ENCODE measurements around the gene MUC4.

- TF ChIP-seq PATZ1 (CRISPR knock-in tag; IDR thresholded peaks at IDR 0.05; ENCODE audit: borderline replicate concordance) (no peak), ZFP3 (CRISPR knock-in tag; IDR thresholded peaks at IDR 0.05) (no peak), ISL1 (CRISPR knock-in tag; IDR thresholded peaks at IDR 0.05) (no peak), RARB (CRISPR knock-in tag; IDR thresholded peaks at IDR 0.05) (no peak), TOX (CRISPR knock-in tag; IDR thresholded peaks at IDR 0.05; ENCODE audit: borderline replicate concordance) (no peak), SNAI2 (CRISPR knock-in tag; IDR thresholded peaks at IDR 0.05) (no peak), ARNTL (CRISPR knock-in tag; IDR thresholded peaks at IDR 0.05; ENCODE audit: borderline replicate concordance, low read depth) (no peak)
Observed at GRCh38 chr3:195806211-195806915, 5.4 kb downstream of the MUC4 start.
